Measurements from ENCODE around the gene PRUNE1. TPM values are rescaled to one million over a fixed set of nuclear protein-coding genes. Genes with fewer than 3 reads are reported as not detected.

PRUNE1 gene
- total RNA-seq, 4 donors from 2014 or later: 66.0 to 79.0 (median 76.3) TPM

DNA sequence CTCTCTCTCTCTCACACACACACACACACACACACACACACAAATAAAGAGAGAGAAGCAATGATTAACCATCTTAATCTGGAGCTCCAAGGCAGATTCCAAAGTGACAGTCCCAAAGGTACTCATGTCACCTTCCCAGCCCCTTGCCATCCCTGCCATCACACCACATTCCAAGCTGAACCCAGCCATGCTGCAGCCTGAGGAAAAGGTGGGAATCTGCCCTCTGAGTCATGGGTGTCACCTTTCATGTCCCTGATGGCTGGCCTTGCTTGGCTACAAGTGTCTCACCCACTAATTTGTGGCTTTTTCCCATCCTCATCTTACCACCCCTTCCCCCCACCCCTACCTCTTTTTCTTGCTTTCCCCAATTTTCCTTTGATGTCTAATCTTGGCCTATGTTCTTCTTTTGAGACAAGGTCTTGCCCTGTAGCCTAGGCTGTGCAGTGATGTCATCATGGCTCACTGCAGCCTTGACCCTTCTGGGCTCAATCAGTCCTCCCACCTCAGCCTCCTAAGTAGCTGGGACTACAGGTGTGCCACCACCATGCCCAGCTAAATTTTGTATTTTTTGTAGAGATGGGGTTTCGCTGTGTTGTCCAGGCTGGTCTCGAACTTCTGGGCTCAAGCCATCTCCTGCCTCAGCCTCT, 22.9 kb upstream of the PRUNE1 start:
- no peak overlapping the region for H3K4me3 ChIP-seq (replicated peaks in 1 of 3)
- TF ChIP-seq POLR2A (IDR thresholded peaks at IDR 0.05): no peak
- no peak for TF ChIP-seq CTCF (IDR thresholded peaks at IDR 0.05)
- no peaks in the 10 kb centered on the region for H3K36me3 ChIP-seq
- H3K27me3 ChIP-seq: no peaks in the 10 kb centered on the region
- no peaks in the 10 kb centered on the region for H3K9me3 ChIP-seq
- H3K4me1 ChIP-seq: peaks cover 19 to 30% of the 10 kb centered on the region in 2 donors
- 94% methylated on average over 2 of the region's 2 CpGs for WGBS, 2 donors
- intact Hi-C loops (cut with DNase I): no loop called here
- H3K27ac ChIP-seq: no peak overlapping the region
- DNase-seq: no peak

DNA sequence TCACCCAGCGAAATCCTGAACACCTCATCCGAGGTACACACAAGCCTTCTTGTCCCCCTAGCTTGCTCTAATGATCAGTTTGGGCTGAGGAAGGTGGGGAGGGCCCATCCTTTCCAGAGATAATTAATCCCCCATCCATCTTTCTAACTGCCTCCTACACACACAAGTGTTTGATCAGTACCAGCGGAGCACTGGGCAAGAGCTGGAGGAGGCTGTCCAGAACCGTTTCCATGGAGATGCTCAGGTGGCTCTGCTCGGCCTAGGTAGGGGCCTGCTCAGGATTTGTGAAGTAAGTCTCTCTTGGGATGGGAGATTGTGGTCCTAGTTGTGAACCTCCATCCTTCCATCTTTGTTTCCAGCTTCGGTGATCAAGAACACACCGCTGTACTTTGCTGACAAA, 20.3 kb upstream of the PRUNE1 start:
- no peak for DNase-seq
- no peak for TF ChIP-seq POLR2A (IDR thresholded peaks at IDR 0.05)
- TF ChIP-seq CTCF (IDR thresholded peaks at IDR 0.05): no peak
- Histone ChIP-seq H3K4me3 (replicated peaks in 1 of 3) (no peak overlapping the region), H3K4me1 (peaks cover 1 to 4% of the 10 kb centered on the region in 2 donors), H3K27ac (no peak overlapping the region), H3K9me3 (no peaks in the 10 kb centered on the region), H3K36me3 (no peaks in the 10 kb centered on the region), H3K27me3 (no peaks in the 10 kb centered on the region)
- intact Hi-C loops (cut with DNase I): no loop called here
- WGBS, 2 donors: 76 to 80% methylated on average over 7 of the region's 7 CpGs

GRCh38 chr1:150992626-150993025, 15.6 kb upstream of the PRUNE1 start:
- Histone ChIP-seq H3K4me1 (peaks cover 0 to 7% of the 10 kb centered on the region in 2 donors), H3K9me3 (no peaks in the 10 kb centered on the region), H3K27ac (no peak overlapping the region), H3K27me3 (no peaks in the 10 kb centered on the region), H3K36me3 (peaks cover 9 to 11% of the 10 kb centered on the region in 2 donors), H3K4me3 (replicated peaks in 1 of 3) (no peak overlapping the region)
- no peak for DNase-seq
- intact Hi-C loops (cut with DNase I): loop anchor here (10.0 kb wide), 1 partner anchor 438 kb away; no protein-coding TSS in a partner anchor
- WGBS, 2 donors: 71 to 81% methylated on average over 4 of the region's 4 CpGs
- TF ChIP-seq POLR2A (IDR thresholded peaks at IDR 0.05): no peak
- TF ChIP-seq CTCF (IDR thresholded peaks at IDR 0.05): no peak

DNA sequence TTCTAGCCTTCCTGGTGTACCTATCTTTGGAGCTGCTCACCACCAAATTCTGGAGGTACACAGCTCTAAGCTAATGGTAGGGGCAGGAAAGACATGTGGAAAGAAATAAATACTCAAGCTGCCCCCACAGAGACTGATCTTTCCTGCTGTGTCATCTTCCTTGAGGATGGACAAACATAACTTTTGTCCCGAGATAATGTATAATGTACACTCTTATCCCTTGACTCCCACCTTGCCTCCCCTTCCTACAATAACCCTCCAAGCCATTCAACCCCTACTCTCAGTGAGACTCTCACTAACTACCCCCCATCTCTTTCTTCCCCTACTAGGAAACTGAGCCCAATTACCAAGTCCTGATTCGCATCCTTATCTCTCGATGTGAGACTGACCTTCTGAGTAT, 14.0 kb upstream of the PRUNE1 start:
- H3K36me3 ChIP-seq: peaks cover 25 to 27% of the 10 kb centered on the region in 2 donors
- no peak for DNase-seq
- intact Hi-C loops (cut with DNase I): loop anchor here (10.0 kb wide), 1 partner anchor 439 kb away; no protein-coding TSS in a partner anchor
- H3K9me3 ChIP-seq: no peaks in the 10 kb centered on the region
- peaks cover 0 to 7% of the 10 kb centered on the region in 2 donors for H3K4me1 ChIP-seq
- H3K27me3 ChIP-seq: no peaks in the 10 kb centered on the region
- TF ChIP-seq CTCF (IDR thresholded peaks at IDR 0.05) (no peak), POLR2A (IDR thresholded peaks at IDR 0.05) (no peak)
- H3K27ac ChIP-seq: peak overlapping the region in 1 of 3 donors; percentile 59
- no peak overlapping the region for H3K4me3 ChIP-seq (replicated peaks in 1 of 3)
- WGBS, 2 donors: 92 to 93% methylated on average over 3 of the region's 3 CpGs

GRCh38 chr1:150995460-150995859, 12.8 kb upstream of the PRUNE1 start:
- Histone ChIP-seq H3K36me3 (peaks cover 29 to 39% of the 10 kb centered on the region in 2 donors), H3K4me1 (peaks cover 0 to 7% of the 10 kb centered on the region in 2 donors), H3K27ac (peak overlapping the region in 1 of 3 donors; percentile 59), H3K9me3 (no peaks in the 10 kb centered on the region), H3K4me3 (replicated peaks in 1 of 3) (no peak overlapping the region), H3K27me3 (no peaks in the 10 kb centered on the region)
- TF ChIP-seq CTCF (IDR thresholded peaks at IDR 0.05): no peak
- no peak for TF ChIP-seq POLR2A (IDR thresholded peaks at IDR 0.05)
- WGBS, 2 donors: 74 to 77% methylated on average over 4 of the region's 4 CpGs
- DNase-seq: no peak
- intact Hi-C loops (cut with DNase I): loop anchor here (10.0 kb wide), 1 partner anchor 441 kb away; no protein-coding TSS in a partner anchor

All from thyroid gland (tissue), 4 donors.